Effector memory CD4-positive, alpha-beta T cell (primary cell): ENCODE measurements around the gene MRM2.

Source experiments
- DNase-seq, 3 donors: peaks; one replicate each; pipeline ENCODE4 v3.0.0-alpha.2; 2020
- H3K27ac ChIP-seq: 2 replicates; pipeline ENCODE4 v1.7.0; 2013; ENCODE audit warnings: mild to moderate bottlenecking, low read length, moderate library complexity; ENCODE audit not compliant: insufficient read depth, poor library complexity, severe bottlenecking
- H3K27me3 ChIP-seq: replicated peaks from 2 replicates; pipeline ENCODE4 v1.7.0; 2013; ENCODE audit warnings: mild to moderate bottlenecking, low read length; ENCODE audit not compliant: insufficient read depth, control insufficient read depth, poor library complexity, severe bottlenecking
- H3K36me3 ChIP-seq: 2 replicates; pipeline ENCODE4 v1.7.0; 2013; ENCODE audit warnings: mild to moderate bottlenecking, low read length, moderate library complexity; ENCODE audit not compliant: control insufficient read depth, insufficient read depth
- H3K4me1 ChIP-seq: 2 replicates; pipeline ENCODE4 v1.7.0; 2013; ENCODE audit warnings: low read length, mild to moderate bottlenecking; ENCODE audit not compliant: control insufficient read depth, insufficient read depth, poor library complexity, severe bottlenecking
- H3K4me3 ChIP-seq: 2 replicates; pipeline ENCODE4 v1.7.0; 2013; ENCODE audit warnings: low read length, low read depth, mild to moderate bottlenecking; ENCODE audit not compliant: insufficient read depth, poor library complexity, severe bottlenecking
- H3K9me3 ChIP-seq: 2 replicates; pipeline ENCODE4 v1.7.0; 2013; ENCODE audit warnings: mild to moderate bottlenecking, low read length, moderate library complexity; ENCODE audit not compliant: control insufficient read depth

MRM2 gene

GRCh38 chr7:2256306-2257045 lies 14.5 kb upstream of the MRM2 start:
- Histone ChIP-seq H3K4me3 (no peak overlapping the region), H3K27ac (no peak overlapping the region), H3K36me3 (peaks cover 3% of the 10 kb centered on the region), H3K9me3 (no peaks in the 10 kb centered on the region), H3K4me1 (peaks cover 3% of the 10 kb centered on the region), H3K27me3 (no peaks in the 10 kb centered on the region)
- no peak for DNase-seq

- Histone ChIP-seq H3K27ac (no peak overlapping the region), H3K9me3 (no peaks in the 10 kb centered on the region), H3K27me3 (no peaks in the 10 kb centered on the region), H3K36me3 (peaks cover 3% of the 10 kb centered on the region), H3K4me1 (peaks cover 3% of the 10 kb centered on the region), H3K4me3 (no peak overlapping the region)
- DNase-seq: no peak
Measured at GRCh38 chr7:2255145-2256139, 13.4 kb upstream of the MRM2 start.

GRCh38 chr7:2254429-2255144 lies 12.6 kb upstream of the MRM2 start:
- Histone ChIP-seq H3K36me3 (peaks cover 3% of the 10 kb centered on the region), H3K27ac (no peak overlapping the region), H3K4me3 (no peak overlapping the region), H3K9me3 (no peaks in the 10 kb centered on the region), H3K4me1 (peaks cover 3% of the 10 kb centered on the region), H3K27me3 (no peaks in the 10 kb centered on the region)
- no peak for DNase-seq

GRCh38 chr7:2253525-2254244 lies 11.7 kb upstream of the MRM2 start:
- H3K27ac ChIP-seq: no peak overlapping the region
- DNase-seq: no peak
- H3K9me3 ChIP-seq: no peaks in the 10 kb centered on the region
- H3K4me1 ChIP-seq: peaks cover 10% of the 10 kb centered on the region
- peaks cover 3% of the 10 kb centered on the region for H3K36me3 ChIP-seq
- H3K27me3 ChIP-seq: no peaks in the 10 kb centered on the region
- H3K4me3 ChIP-seq: no peak overlapping the region

GRCh38 chr7:2253021-2253420 lies 11.0 kb upstream of the MRM2 start:
- Histone ChIP-seq H3K27ac (no peak overlapping the region), H3K4me1 (peaks cover 12% of the 10 kb centered on the region), H3K27me3 (no peaks in the 10 kb centered on the region), H3K4me3 (no peak overlapping the region), H3K36me3 (peaks cover 3% of the 10 kb centered on the region), H3K9me3 (no peaks in the 10 kb centered on the region)
- DNase-seq: no peak

GRCh38 chr7:2251841-2252771 lies 10.1 kb upstream of the MRM2 start:
- Histone ChIP-seq H3K27me3 (no peaks in the 10 kb centered on the region), H3K4me3 (no peak overlapping the region), H3K9me3 (no peaks in the 10 kb centered on the region), H3K36me3 (peaks cover 3% of the 10 kb centered on the region), H3K4me1 (peaks cover 12% of the 10 kb centered on the region), H3K27ac (no peak overlapping the region)
- no peak for DNase-seq

GRCh38 chr7:2251381-2251780 lies 9.4 kb upstream of the MRM2 start:
- DNase-seq: no peak
- Histone ChIP-seq H3K27me3 (no peaks in the 10 kb centered on the region), H3K4me3 (no peak overlapping the region), H3K9me3 (no peaks in the 10 kb centered on the region), H3K36me3 (no peaks in the 10 kb centered on the region), H3K4me1 (peaks cover 12% of the 10 kb centered on the region), H3K27ac (no peak overlapping the region)

GRCh38 chr7:2249744-2250323 lies 7.8 kb upstream of the MRM2 start:
- no peak overlapping the region for H3K4me3 ChIP-seq
- peaks cover 12% of the 10 kb centered on the region for H3K4me1 ChIP-seq
- H3K27ac ChIP-seq: no peak overlapping the region
- no peak for DNase-seq
- no peaks in the 10 kb centered on the region for H3K27me3 ChIP-seq
- H3K36me3 ChIP-seq: no peaks in the 10 kb centered on the region
- no peaks in the 10 kb centered on the region for H3K9me3 ChIP-seq
